ENCODE results near the gene GPC3. TPM values are rescaled to one million over a fixed set of nuclear protein-coding genes. Genes with fewer than 3 reads are reported as not detected.
"Not testable (repeated sequence)": the region's sequence is repeated elsewhere in the genome, so short reads cannot be mapped to it uniquely, and the experiment has no call there.

Gene GPC3
- total RNA-seq, 1 donor from 2014 or later: 306 TPM

DNA sequence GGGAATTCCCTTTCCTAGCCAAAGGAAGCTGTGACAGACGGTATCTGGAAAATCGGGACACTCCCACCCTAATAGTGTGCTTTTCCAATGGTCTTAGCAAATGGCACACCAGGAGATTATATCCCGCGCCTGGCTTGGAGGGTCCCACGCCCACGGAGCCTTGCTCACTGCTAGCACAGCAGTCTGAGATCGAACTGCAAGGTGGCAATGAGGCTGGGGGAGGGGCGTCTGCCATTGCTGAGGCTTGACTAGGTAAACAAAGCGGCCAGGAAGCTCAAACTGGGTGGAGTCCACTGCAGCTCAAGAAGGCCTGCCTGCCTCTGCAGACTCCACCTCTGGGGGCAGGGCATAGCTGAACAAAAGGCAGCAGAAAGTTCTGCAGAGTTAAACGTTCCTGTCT lies 364.0 kb downstream of the GPC3 start:
- H3K4me1 ChIP-seq (ENCODE audit: control insufficient read depth in 3 of 3, insufficient read depth in 3 of 3, low read length in 3 of 3); H3K36me3 ChIP-seq (ENCODE audit: control insufficient read depth in 3 of 3, insufficient read depth in 3 of 3, low read length in 3 of 3); H3K27me3 ChIP-seq (ENCODE audit: control insufficient read depth in 3 of 3, insufficient read depth in 3 of 3, low read length in 3 of 3); H3K27ac ChIP-seq (ENCODE audit: low read depth, low read length); H3K9ac ChIP-seq (ENCODE audit: low read depth in 1 of 3, low read length in 3 of 3); H3K9me3 ChIP-seq (ENCODE audit: control insufficient read depth in 3 of 3, low read length in 3 of 3); H3K4me3 ChIP-seq (ENCODE audit: low read length in 3 of 3): not testable (repeated sequence)

GRCh38 chrX:133611676-133612075 lies 373.7 kb downstream of the GPC3 start:
- Histone ChIP-seq H3K4me3 (ENCODE audit: low read length in 3 of 3) (no peak overlapping the region), H3K36me3 (ENCODE audit: control insufficient read depth in 3 of 3, insufficient read depth in 3 of 3, low read length in 3 of 3) (no peaks in the 10 kb centered on the region), H3K4me1 (ENCODE audit: control insufficient read depth in 3 of 3, insufficient read depth in 3 of 3, low read length in 3 of 3) (peaks cover 5 to 11% (median 8%) of the 10 kb centered on the region in 3 donors), H3K27me3 (ENCODE audit: control insufficient read depth in 3 of 3, insufficient read depth in 3 of 3, low read length in 3 of 3) (no peaks in the 10 kb centered on the region), H3K9me3 (ENCODE audit: control insufficient read depth in 3 of 3, low read length in 3 of 3) (no peaks in the 10 kb centered on the region), H3K9ac (ENCODE audit: low read depth in 1 of 3, low read length in 3 of 3) (no peak overlapping the region), H3K27ac (ENCODE audit: low read depth, low read length) (no peak overlapping the region)

DNA sequence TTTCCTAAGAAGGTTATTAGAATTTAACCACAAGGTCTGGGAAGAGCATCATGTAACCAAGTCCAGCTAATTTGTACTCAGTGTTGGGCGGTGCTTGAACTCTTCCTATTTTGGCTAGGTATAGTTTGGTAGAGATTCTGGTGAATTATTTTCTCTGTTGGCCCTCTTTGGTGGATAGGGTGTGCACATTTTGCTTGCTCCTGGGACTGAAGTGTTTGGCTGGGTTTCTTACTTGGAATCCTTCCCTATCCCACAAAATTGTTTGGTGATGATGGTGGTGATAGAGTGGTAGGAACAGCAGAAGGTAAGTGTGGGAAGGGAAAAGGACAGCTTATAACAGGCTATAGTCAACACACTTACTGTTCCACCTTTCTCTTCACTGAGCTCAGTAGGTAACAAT lies 375.3 kb downstream of the GPC3 start:
- Histone ChIP-seq H3K4me1 (ENCODE audit: control insufficient read depth in 3 of 3, insufficient read depth in 3 of 3, low read length in 3 of 3) (peaks cover 5 to 11% (median 8%) of the 10 kb centered on the region in 3 donors), H3K9me3 (ENCODE audit: control insufficient read depth in 3 of 3, low read length in 3 of 3) (no peaks in the 10 kb centered on the region), H3K27ac (ENCODE audit: low read depth, low read length) (no peak overlapping the region), H3K36me3 (ENCODE audit: control insufficient read depth in 3 of 3, insufficient read depth in 3 of 3, low read length in 3 of 3) (no peaks in the 10 kb centered on the region), H3K9ac (ENCODE audit: low read depth in 1 of 3, low read length in 3 of 3) (no peak overlapping the region), H3K4me3 (ENCODE audit: low read length in 3 of 3) (no peak overlapping the region), H3K27me3 (ENCODE audit: control insufficient read depth in 3 of 3, insufficient read depth in 3 of 3, low read length in 3 of 3) (no peaks in the 10 kb centered on the region)

DNA sequence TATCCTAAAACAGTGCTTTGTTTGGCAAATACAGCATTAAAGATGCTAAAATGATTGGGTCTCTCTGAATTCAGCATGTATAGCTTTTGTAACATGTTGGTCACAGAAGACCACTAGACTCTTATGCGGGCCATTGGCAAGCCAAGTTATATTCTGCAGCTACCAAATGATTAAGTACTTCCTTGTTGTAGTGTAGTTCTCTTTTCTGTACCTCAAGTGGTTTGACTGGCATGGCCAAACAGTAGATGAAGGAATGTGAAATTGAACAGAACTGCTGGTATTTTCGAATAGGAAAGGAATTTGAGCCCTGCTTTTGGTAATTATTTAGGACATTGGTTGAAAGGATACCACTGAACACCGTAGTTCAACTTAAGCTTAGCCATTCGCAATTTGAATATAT lies 376.2 kb downstream of the GPC3 start:
- no peak overlapping the region for H3K4me3 ChIP-seq (ENCODE audit: low read length in 3 of 3)
- H3K27me3 ChIP-seq (ENCODE audit: control insufficient read depth in 3 of 3, insufficient read depth in 3 of 3, low read length in 3 of 3): no peaks in the 10 kb centered on the region
- H3K9me3 ChIP-seq (ENCODE audit: control insufficient read depth in 3 of 3, low read length in 3 of 3): no peaks in the 10 kb centered on the region
- H3K36me3 ChIP-seq (ENCODE audit: control insufficient read depth in 3 of 3, insufficient read depth in 3 of 3, low read length in 3 of 3): no peaks in the 10 kb centered on the region
- no peak overlapping the region for H3K9ac ChIP-seq (ENCODE audit: low read depth in 1 of 3, low read length in 3 of 3)
- peaks cover 5 to 11% (median 8%) of the 10 kb centered on the region in 3 donors for H3K4me1 ChIP-seq (ENCODE audit: control insufficient read depth in 3 of 3, insufficient read depth in 3 of 3, low read length in 3 of 3)
- no peak overlapping the region for H3K27ac ChIP-seq (ENCODE audit: low read depth, low read length)

- no peaks in the 10 kb centered on the region for H3K27me3 ChIP-seq (ENCODE audit: control insufficient read depth in 3 of 3, insufficient read depth in 3 of 3, low read length in 3 of 3)
- no peaks in the 10 kb centered on the region for H3K9me3 ChIP-seq (ENCODE audit: control insufficient read depth in 3 of 3, low read length in 3 of 3)
- H3K36me3 ChIP-seq (ENCODE audit: control insufficient read depth in 3 of 3, insufficient read depth in 3 of 3, low read length in 3 of 3): no peaks in the 10 kb centered on the region
- no peak overlapping the region for H3K4me3 ChIP-seq (ENCODE audit: low read length in 3 of 3)
- H3K9ac ChIP-seq (ENCODE audit: low read depth in 1 of 3, low read length in 3 of 3): no peak overlapping the region
- H3K4me1 ChIP-seq (ENCODE audit: control insufficient read depth in 3 of 3, insufficient read depth in 3 of 3, low read length in 3 of 3): peaks cover 5 to 11% (median 8%) of the 10 kb centered on the region in 3 donors
- H3K27ac ChIP-seq (ENCODE audit: low read depth, low read length): no peak overlapping the region
Measured at GRCh38 chrX:133608406-133608805, 377.0 kb downstream of the GPC3 start.

- no peaks in the 10 kb centered on the region for H3K27me3 ChIP-seq (ENCODE audit: control insufficient read depth in 3 of 3, insufficient read depth in 3 of 3, low read length in 3 of 3)
- H3K27ac ChIP-seq (ENCODE audit: low read depth, low read length): peak overlapping the region; percentile 42
- no peaks in the 10 kb centered on the region for H3K36me3 ChIP-seq (ENCODE audit: control insufficient read depth in 3 of 3, insufficient read depth in 3 of 3, low read length in 3 of 3)
- no peak overlapping the region for H3K4me3 ChIP-seq (ENCODE audit: low read length in 3 of 3)
- no peak overlapping the region for H3K9ac ChIP-seq (ENCODE audit: low read depth in 1 of 3, low read length in 3 of 3)
- H3K4me1 ChIP-seq (ENCODE audit: control insufficient read depth in 3 of 3, insufficient read depth in 3 of 3, low read length in 3 of 3): peaks cover 5 to 11% (median 8%) of the 10 kb centered on the region in 3 donors
- H3K9me3 ChIP-seq (ENCODE audit: control insufficient read depth in 3 of 3, low read length in 3 of 3): no peaks in the 10 kb centered on the region
Measured at GRCh38 chrX:133607419-133608348, 377.7 kb downstream of the GPC3 start.

DNA sequence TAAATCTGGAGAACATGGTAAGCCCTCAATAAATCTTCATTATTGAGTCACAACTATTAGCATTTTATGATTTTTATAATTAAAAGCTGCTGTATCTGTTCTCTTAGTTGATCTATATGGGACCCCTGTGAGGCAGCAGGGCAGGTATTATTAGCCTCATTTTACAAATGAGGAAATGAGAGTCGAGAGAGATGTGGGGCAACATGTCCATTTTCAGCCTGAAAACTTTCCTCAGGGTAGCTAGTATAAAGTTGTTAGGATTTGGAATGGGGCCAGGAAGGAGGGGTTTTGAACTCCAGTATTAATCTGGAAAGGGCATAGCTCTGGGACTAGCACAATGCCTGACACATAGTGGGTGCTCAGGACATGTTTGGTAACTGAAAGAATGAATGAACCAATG lies 378.4 kb downstream of the GPC3 start:
- H3K9me3 ChIP-seq (ENCODE audit: control insufficient read depth in 3 of 3, low read length in 3 of 3): no peaks in the 10 kb centered on the region
- peaks cover 5 to 11% (median 8%) of the 10 kb centered on the region in 3 donors for H3K4me1 ChIP-seq (ENCODE audit: control insufficient read depth in 3 of 3, insufficient read depth in 3 of 3, low read length in 3 of 3)
- no peaks in the 10 kb centered on the region for H3K36me3 ChIP-seq (ENCODE audit: control insufficient read depth in 3 of 3, insufficient read depth in 3 of 3, low read length in 3 of 3)
- no peak overlapping the region for H3K27ac ChIP-seq (ENCODE audit: low read depth, low read length)
- no peak overlapping the region for H3K9ac ChIP-seq (ENCODE audit: low read depth in 1 of 3, low read length in 3 of 3)
- H3K4me3 ChIP-seq (ENCODE audit: low read length in 3 of 3): no peak overlapping the region
- H3K27me3 ChIP-seq (ENCODE audit: control insufficient read depth in 3 of 3, insufficient read depth in 3 of 3, low read length in 3 of 3): no peaks in the 10 kb centered on the region

GRCh38 chrX:133604801-133605200 lies 380.6 kb downstream of the GPC3 start:
- Histone ChIP-seq H3K27me3 (ENCODE audit: control insufficient read depth in 3 of 3, insufficient read depth in 3 of 3, low read length in 3 of 3) (no peaks in the 10 kb centered on the region), H3K9me3 (ENCODE audit: control insufficient read depth in 3 of 3, low read length in 3 of 3) (no peaks in the 10 kb centered on the region), H3K4me3 (ENCODE audit: low read length in 3 of 3) (no peak overlapping the region), H3K27ac (ENCODE audit: low read depth, low read length) (no peak overlapping the region), H3K9ac (ENCODE audit: low read depth in 1 of 3, low read length in 3 of 3) (no peak overlapping the region), H3K36me3 (ENCODE audit: control insufficient read depth in 3 of 3, insufficient read depth in 3 of 3, low read length in 3 of 3) (no peaks in the 10 kb centered on the region), H3K4me1 (ENCODE audit: control insufficient read depth in 3 of 3, insufficient read depth in 3 of 3, low read length in 3 of 3) (peaks cover 5 to 11% (median 8%) of the 10 kb centered on the region in 3 donors)

GRCh38 chrX:133602881-133603280 lies 382.5 kb downstream of the GPC3 start:
- peaks cover 5 to 6% (median 6%) of the 10 kb centered on the region in 3 donors for H3K4me1 ChIP-seq (ENCODE audit: control insufficient read depth in 3 of 3, insufficient read depth in 3 of 3, low read length in 3 of 3)
- no peaks in the 10 kb centered on the region for H3K27me3 ChIP-seq (ENCODE audit: control insufficient read depth in 3 of 3, insufficient read depth in 3 of 3, low read length in 3 of 3)
- H3K27ac ChIP-seq (ENCODE audit: low read depth, low read length): no peak overlapping the region
- no peaks in the 10 kb centered on the region for H3K36me3 ChIP-seq (ENCODE audit: control insufficient read depth in 3 of 3, insufficient read depth in 3 of 3, low read length in 3 of 3)
- no peaks in the 10 kb centered on the region for H3K9me3 ChIP-seq (ENCODE audit: control insufficient read depth in 3 of 3, low read length in 3 of 3)
- no peak overlapping the region for H3K9ac ChIP-seq (ENCODE audit: low read depth in 1 of 3, low read length in 3 of 3)
- H3K4me3 ChIP-seq (ENCODE audit: low read length in 3 of 3): no peak overlapping the region

DNA sequence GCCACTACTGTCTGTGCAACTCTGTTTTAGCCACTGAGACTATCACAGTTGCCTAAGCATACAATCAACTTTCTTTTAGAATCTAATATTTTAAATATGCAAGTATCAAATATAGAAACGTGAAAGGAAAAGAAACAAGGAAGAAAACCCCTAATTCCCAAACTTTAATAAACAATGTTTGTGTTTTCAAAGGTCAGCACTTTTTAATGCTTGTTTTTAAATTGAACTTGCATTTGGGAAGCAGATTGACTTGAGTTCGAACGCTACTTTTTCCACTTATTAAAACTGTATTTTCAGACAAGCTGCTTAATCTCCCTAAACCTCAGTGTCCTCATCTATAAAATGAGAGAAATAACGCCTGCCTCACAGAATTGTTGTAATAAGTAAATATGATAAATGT lies 384.3 kb downstream of the GPC3 start:
- H3K27me3 ChIP-seq (ENCODE audit: control insufficient read depth in 3 of 3, insufficient read depth in 3 of 3, low read length in 3 of 3): no peaks in the 10 kb centered on the region
- H3K36me3 ChIP-seq (ENCODE audit: control insufficient read depth in 3 of 3, insufficient read depth in 3 of 3, low read length in 3 of 3): no peaks in the 10 kb centered on the region
- H3K9me3 ChIP-seq (ENCODE audit: control insufficient read depth in 3 of 3, low read length in 3 of 3): no peaks in the 10 kb centered on the region
- no peaks in the 10 kb centered on the region for H3K4me1 ChIP-seq (ENCODE audit: control insufficient read depth in 3 of 3, insufficient read depth in 3 of 3, low read length in 3 of 3)
- no peak overlapping the region for H3K9ac ChIP-seq (ENCODE audit: low read depth in 1 of 3, low read length in 3 of 3)
- H3K4me3 ChIP-seq (ENCODE audit: low read length in 3 of 3): no peak overlapping the region
- H3K27ac ChIP-seq (ENCODE audit: low read depth, low read length): no peak overlapping the region
